GM19468 (cell line): ENCODE measurements around the gene CHRM3.
"Not testable (repeated sequence)": the region's sequence is repeated elsewhere in the genome, so short reads cannot be mapped to it uniquely, and the experiment has no call there.

Experiments
- ATAC-seq: cut with Tn5 transposase; IDR thresholded peaks from one replicate; pipeline ENCODE4 v1.9.1; 2021; ENCODE audit warnings: mild to moderate bottlenecking, moderate library complexity, moderate number of reproducible peaks; ENCODE audit not compliant: unreplicated experiment; ENCODE audit errors: extremely low read depth

The CHRM3 gene

DNA sequence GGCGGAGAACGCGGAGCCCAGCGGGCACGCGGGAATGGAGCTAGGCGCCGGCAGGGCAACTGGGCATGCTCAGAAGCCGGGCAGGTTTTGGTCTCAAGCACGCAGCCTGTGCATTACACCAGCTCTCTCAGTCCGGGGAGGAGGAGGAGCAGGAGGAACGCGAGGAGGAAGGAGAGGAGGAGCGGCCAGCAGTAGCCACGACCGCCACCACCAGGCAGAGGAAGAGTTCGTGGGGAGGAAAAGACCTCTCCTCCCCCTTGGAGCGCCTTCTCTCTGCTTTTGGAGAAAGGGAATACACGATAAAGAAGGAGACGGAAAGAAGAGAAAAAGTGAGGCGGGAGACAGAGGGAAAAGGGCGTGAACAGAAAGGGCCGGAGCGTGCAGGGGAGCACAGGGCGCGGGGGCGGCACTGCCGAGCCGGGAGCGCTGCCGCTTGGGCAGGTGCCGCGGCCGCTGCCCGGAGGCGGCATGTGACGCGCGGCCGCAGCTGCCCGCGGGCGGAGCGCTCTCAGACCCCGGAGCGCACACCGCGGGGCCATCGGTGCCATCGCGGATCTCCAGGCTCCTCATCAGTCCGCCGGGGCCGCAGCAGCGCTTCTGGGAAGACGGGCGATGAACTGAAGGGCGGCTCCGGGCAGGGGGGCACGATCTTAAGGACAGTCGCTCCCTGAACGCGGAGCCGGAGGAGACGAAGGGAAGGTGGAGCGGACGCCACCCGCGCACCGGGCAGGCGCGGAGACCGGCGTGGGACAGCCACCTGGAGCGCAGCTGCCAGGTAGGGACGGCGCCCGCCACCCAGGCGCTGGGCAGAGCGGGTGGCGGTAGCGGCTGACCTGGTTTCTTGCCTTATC lies at the start of gene CHRM3:
CHRM3 (plus strand) TSS at position 116 of the 851 bp plus-strand sequence. CDS start 520,884 bp downstream, outside the sequence.
- no peak for ATAC-seq

- no peak for ATAC-seq
Observed at GRCh38 chr1:239337799-239338430, 48.5 kb upstream of the CHRM3 start.

DNA sequence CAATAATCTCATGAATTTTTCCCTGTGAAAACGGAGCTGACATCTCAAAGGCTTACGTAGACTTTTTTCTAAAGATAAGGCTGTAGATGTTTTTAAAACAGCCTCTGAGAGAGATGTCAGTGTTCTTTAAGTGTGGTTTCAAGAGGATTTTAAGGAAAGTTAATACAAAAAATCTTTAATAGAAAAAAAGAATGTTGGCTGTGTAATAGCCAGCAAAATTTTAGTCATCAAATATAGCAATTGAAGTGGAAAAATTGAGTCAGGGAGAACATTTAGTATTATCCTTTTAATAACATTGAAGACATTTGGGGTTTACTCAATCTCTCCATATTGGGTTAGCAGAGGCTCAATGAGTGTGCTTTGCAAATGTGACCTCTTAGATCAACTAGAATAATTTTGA lies 38.6 kb upstream of the CHRM3 start:
- no peak for ATAC-seq

DNA sequence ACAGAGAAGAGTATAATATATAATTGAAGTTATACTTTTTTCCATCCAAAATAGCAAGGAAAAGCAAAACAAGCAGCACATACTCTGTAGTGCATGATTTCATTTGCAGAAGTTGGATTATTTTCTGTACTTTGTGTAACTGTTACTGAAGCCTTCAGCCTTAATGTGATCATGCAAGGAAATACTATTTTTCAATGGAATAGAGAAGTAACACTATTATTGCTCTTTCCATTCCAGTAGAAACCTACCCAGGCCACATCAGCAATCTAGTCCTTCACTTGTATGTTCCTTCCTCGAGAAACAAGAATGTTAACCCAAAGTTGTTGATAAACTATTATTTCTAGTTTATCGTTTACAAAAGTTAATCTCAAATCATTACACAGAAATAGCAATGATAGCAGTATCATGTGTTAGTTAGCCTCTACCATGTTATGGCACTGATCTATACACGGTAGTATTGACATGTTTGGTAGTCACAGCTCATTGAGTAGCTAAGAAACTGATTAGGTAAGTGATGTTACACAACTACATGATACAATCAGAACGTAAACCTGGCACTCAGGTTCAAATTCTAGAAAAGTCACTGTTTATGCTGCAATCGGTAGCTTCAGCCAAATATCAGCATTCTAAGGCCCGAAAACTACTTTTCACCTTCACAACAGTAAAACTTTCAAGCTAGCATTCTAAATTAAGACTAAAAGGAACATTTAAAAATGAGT lies 37.6 kb upstream of the CHRM3 start:
- no peak for ATAC-seq

GRCh38 chr1:239349699-239350098 lies 36.7 kb upstream of the CHRM3 start:
- ATAC-seq: no peak

- no peak for ATAC-seq
Observed at GRCh38 chr1:239353536-239353935, 32.8 kb upstream of the CHRM3 start.

- no peak for ATAC-seq
Observed at GRCh38 chr1:239354231-239354630, 32.1 kb upstream of the CHRM3 start.

DNA sequence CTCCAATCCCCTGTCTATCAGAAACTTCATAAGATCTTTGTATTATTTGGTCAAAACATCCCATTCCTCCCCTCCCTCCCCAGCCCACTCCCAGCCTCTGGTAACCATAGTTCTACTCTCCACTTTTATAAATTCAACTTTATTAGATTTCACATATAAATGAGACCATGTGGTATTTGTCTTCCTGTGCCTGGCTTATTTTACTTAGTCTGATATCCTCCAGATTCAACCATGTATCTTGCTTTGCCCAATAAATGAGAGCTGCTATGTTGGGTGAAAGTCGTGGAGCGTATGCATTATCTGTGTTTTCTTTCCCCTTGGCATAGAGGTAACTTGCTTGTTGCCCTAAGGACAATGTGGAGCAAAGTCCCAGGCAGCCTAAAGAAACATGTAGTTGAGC lies 28.5 kb upstream of the CHRM3 start:
- no peak for ATAC-seq

- no peak for ATAC-seq
Observed at GRCh38 chr1:239361403-239361802, 25.0 kb upstream of the CHRM3 start.

- no peak for ATAC-seq
Observed at GRCh38 chr1:239363930-239364329, 22.4 kb upstream of the CHRM3 start.

DNA sequence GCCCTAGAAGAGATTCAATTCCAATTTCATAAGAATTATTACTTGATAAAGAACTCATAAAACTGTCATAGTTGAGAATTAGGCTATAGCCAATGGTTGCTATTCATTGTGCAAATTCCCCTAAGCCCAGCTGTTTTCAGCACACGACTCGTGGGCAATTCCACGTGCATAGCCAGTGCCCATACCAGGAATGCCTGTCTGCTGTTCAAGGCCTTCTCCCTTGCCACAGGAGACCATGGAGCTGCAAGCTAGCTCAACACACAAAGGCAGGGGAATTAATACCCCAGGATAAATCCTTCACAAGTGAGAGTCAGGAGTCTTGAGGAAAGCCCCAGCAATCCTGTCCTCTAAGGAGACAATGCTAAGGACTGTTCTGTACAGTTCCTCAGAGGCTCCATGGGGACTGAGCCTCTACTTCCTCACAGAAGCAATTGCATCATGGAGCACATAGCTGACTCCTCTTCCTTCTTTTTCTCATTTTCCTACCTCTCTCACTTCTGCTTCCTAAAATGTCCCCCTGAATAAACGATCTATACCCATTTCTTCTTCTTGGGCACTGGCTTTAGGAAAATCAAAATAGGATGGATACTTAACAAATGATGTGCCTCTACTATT lies 19.1 kb upstream of the CHRM3 start:
- no peak for ATAC-seq

GRCh38 chr1:239368436-239369109 lies 17.8 kb upstream of the CHRM3 start:
- no peak for ATAC-seq

DNA sequence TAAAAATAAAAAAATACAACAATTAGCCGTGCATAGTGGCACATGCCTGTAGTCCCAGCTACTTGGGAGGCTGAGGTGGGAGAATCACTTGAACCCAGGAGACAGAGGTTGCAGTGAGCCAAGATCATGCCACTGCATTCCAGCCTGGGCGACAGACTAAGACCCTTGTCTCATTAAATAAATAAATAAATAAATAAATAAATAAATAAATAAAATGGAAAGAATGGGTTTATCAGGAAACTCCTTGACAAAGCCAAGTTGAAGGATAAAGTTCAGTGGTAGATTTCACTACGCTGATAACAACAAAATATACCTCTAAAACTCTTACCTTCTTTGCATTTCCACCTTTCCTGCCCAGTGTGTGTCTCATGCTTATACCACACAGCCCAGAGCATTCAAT lies 15.5 kb upstream of the CHRM3 start:
- not testable (repeated sequence) for ATAC-seq

DNA sequence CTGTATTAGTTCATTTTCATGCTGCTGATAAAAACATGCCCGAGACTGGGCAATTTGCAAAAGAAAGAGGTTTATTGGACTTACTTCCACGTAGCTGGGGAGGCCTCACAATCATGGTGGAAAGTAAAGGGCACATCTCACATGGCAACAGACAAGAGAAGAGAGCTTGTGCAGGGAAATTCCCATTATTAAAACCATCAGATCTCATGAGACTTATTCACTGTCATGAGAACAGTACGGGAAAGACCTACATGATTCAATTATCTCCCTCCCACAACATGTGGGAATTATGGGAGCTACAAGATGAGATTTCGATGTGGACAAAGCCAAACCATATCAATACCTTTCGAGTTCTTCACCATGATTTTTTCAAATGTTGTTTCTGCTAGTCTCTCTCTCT lies 3.7 kb upstream of the CHRM3 start:
- no peak for ATAC-seq

GRCh38 chr1:239383714-239384113 lies 2.7 kb upstream of the CHRM3 start:
- ATAC-seq: no peak

- no peak for ATAC-seq
Observed at GRCh38 chr1:239387304-239388158, 1.2 kb downstream of the CHRM3 start.

DNA sequence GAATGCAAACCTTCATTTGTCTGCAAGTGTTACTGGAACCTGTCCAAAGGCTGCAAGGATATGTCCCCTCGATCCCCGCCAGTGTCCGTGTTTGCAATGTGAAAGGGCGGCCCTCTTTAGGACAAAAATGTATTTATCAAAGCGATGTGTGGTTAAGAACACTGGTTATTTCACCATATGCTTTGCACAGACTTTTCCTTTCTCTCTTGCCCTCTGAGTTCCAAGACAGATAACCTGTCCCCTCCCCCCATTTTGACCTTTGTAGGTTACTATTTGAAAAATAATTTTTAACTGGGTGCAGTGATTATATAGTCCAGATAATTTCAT lies 1.8 kb downstream of the CHRM3 start:
- ATAC-seq: no peak

DNA sequence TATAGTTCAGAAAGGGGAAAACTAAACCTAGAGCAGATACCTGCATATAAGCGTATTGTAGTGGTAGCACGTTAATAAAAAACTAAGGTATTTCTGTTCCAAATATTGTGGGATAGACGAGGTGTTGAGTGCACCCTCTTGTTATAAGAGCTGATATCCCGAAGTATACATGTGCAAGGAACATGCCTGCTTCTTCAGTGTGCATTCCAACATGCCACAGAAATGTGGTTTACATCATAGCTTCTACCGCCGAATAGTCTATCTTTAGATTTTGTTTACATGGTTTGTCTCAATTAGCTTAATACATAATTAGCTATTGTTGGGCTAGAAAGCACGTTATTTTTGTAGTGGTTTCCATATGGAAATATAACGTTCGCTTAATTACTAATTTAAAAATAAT lies 2.2 kb downstream of the CHRM3 start:
- no peak for ATAC-seq

GRCh38 chr1:239389703-239390102 lies 3.3 kb downstream of the CHRM3 start:
- no peak for ATAC-seq
